Colonic mucosa (tissue), 4 donors: Measurements from ENCODE around the gene VWA8. TPM values are rescaled to one million over a fixed set of nuclear protein-coding genes. Genes with fewer than 3 reads are reported as not detected.
"Not testable (repeated sequence)": the region's sequence is repeated elsewhere in the genome, so short reads cannot be mapped to it uniquely, and the experiment has no call there.

Experiments
- DNase-seq: peaks from one replicate; pipeline ENCODE4 v3.0.0-alpha.2; 2020
- H3K27ac ChIP-seq: fragments of 200-600 bp; one replicate; pipeline ENCODE4 v1.8.0; 2021
- H3K27me3 ChIP-seq: fragments of 200-600 bp; one replicate; pipeline ENCODE4 v1.8.0; 2021
- H3K36me3 ChIP-seq: fragments of 200-600 bp; one replicate; pipeline ENCODE4 v1.8.0; 2021
- H3K4me1 ChIP-seq: fragments of 200-600 bp; one replicate; pipeline ENCODE4 v1.8.0; 2021; ENCODE audit warnings: mild to moderate bottlenecking
- H3K4me3 ChIP-seq: fragments of 200-600 bp; one replicate; pipeline ENCODE4 v1.8.0; 2021
- H3K9ac ChIP-seq, 2 donors: one replicate each; pipeline ENCODE4 v1.7.0; 2013; ENCODE audit warnings: control low read depth in 2 of 2, low read depth in 2 of 2, low read length in 2 of 2
- H3K9me3 ChIP-seq: fragments of 200-600 bp; one replicate; pipeline ENCODE4 v1.8.0; 2021
- intact Hi-C: fragments of 100-400 bp; cut with DNase I; formaldehyde crosslinking; loops from one replicate; pipeline ENCODE4 v1.14.1; 2022
- total RNA-seq, 2 donors: library from RNA; stranded (reverse); fragmentation: NEBNext Ultra II Directional in 1 of 2; extraction: Animal tissue kit (Norgen Biotek cat#: 25700) in 1 of 2; gene quantifications; one replicate each; pipeline ENCODE4 v1.2.1, GENCODE V29; 2021
- TF ChIP-seq, protein P1 (sequence below): fragments of 200-600 bp; IDR thresholded peaks from one replicate; pipeline ENCODE4 v1.8.0; 2022; ENCODE audit warnings: antibody characterized with exemption, mild to moderate bottlenecking
- donor health status: healthy.
- donor health status: DM: no; HTN: no; CAD: no.
- donor health status: DM: no; HTN: no; CAD: no.

The VWA8 gene
- total RNA-seq, 2 donors from 2014 or later: 23.8 to 31.8 TPM

DNA sequence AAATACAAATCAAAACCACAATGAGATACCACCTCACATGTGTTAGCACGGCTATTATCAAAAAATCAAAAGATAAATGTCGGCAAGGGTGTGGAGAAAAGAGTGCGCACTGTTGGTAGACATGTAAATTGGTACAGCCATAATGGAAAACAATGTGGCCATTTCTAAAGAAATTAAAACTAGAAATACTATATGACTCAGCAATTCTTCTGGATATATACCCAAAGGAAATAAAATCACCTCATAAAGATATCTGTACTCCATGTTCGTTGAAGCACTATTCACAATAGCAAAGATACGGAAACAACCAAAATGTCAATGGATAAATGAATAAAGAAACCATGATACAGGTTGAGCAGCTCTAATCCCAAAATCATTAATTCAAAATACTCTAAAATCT, 30.8 kb downstream of the VWA8 start:
- no peak overlapping the region for H3K4me3 ChIP-seq
- no peaks in the 10 kb centered on the region for H3K9me3 ChIP-seq
- H3K27ac ChIP-seq: no peak overlapping the region
- TF ChIP-seq, protein P1, sequence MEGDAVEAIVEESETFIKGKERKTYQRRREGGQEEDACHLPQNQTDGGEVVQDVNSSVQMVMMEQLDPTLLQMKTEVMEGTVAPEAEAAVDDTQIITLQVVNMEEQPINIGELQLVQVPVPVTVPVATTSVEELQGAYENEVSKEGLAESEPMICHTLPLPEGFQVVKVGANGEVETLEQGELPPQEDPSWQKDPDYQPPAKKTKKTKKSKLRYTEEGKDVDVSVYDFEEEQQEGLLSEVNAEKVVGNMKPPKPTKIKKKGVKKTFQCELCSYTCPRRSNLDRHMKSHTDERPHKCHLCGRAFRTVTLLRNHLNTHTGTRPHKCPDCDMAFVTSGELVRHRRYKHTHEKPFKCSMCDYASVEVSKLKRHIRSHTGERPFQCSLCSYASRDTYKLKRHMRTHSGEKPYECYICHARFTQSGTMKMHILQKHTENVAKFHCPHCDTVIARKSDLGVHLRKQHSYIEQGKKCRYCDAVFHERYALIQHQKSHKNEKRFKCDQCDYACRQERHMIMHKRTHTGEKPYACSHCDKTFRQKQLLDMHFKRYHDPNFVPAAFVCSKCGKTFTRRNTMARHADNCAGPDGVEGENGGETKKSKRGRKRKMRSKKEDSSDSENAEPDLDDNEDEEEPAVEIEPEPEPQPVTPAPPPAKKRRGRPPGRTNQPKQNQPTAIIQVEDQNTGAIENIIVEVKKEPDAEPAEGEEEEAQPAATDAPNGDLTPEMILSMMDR: no peak
- H3K4me1 ChIP-seq: no peaks in the 10 kb centered on the region
- H3K9ac ChIP-seq: no peak overlapping the region
- intact Hi-C loops: no loop called here
- no peaks in the 10 kb centered on the region for H3K27me3 ChIP-seq
- DNase-seq: no peak
- no peaks in the 10 kb centered on the region for H3K36me3 ChIP-seq

DNA sequence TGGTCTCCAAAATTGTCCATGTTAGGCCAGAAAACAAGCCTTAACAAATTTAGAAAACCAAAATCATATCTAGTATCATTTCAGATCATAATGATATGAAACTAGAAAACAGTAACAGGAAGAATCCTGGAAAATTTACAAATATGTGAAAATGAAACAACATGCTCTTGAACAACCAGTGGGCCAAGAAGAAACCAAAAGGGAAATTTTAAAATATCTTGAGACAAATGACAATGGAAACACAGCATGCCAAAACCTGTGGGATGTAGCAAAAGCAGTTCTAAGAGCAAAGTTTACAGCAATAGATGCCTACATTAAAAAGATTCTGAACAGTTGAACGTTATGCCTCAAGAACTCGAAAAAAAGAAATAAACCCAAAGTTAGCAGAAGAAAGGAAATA, 32.6 kb downstream of the VWA8 start:
- Histone ChIP-seq H3K9ac (no peak overlapping the region), H3K4me3 (no peak overlapping the region), H3K36me3 (no peaks in the 10 kb centered on the region), H3K9me3 (no peaks in the 10 kb centered on the region), H3K27me3 (no peaks in the 10 kb centered on the region), H3K27ac (no peak overlapping the region), H3K4me1 (no peaks in the 10 kb centered on the region)
- intact Hi-C loops: no loop called here
- DNase-seq: no peak
- TF ChIP-seq, protein P1: no peak

DNA sequence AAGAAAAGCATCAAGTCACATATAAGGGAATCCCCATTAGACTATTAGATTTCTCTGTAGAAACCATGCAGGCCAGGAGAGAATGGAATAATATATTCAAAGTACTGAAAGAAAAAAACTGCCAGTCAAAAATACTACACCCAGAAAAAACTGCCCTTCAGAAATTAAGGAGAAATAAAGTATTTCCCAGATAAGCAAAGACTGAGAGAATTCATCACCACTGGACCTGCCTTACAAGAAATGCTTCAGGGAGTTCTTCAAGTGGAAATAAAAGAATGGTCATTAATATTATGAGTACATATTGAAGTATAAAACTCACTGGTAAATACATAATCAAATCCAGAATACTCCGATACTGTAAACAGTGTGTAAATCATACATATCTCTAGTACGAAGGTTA, 35.9 kb downstream of the VWA8 start:
- no peak overlapping the region for H3K4me3 ChIP-seq
- no peak overlapping the region for H3K9ac ChIP-seq
- H3K27ac ChIP-seq: no peak overlapping the region
- no peaks in the 10 kb centered on the region for H3K4me1 ChIP-seq
- no peaks in the 10 kb centered on the region for H3K36me3 ChIP-seq
- intact Hi-C loops: no loop called here
- no peak for DNase-seq
- TF ChIP-seq, protein P1: no peak
- H3K9me3 ChIP-seq: no peaks in the 10 kb centered on the region
- H3K27me3 ChIP-seq: no peaks in the 10 kb centered on the region

DNA sequence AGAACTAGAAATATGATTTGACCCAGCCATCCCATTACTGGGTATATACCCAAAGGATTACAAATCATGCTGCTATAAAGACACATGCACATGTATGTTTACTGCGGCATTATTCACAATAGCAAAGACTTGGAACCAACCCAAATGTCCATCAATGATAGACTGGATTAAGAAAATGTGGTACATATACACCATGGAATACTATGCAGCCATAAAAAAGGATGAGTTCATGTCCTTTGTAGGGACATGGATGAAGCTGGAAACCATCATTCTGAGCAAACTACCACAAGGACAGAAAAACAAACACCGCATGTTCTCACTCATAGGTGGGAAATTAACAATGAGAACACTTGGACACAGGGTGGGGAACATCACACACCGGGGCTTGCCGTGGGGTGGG, 38.0 kb downstream of the VWA8 start:
- DNase-seq, H3K9me3 ChIP-seq, H3K27ac ChIP-seq, H3K9ac ChIP-seq, H3K4me1 ChIP-seq, H3K27me3 ChIP-seq, H3K4me3 ChIP-seq, H3K36me3 ChIP-seq, intact Hi-C loops: not testable (repeated sequence)

DNA sequence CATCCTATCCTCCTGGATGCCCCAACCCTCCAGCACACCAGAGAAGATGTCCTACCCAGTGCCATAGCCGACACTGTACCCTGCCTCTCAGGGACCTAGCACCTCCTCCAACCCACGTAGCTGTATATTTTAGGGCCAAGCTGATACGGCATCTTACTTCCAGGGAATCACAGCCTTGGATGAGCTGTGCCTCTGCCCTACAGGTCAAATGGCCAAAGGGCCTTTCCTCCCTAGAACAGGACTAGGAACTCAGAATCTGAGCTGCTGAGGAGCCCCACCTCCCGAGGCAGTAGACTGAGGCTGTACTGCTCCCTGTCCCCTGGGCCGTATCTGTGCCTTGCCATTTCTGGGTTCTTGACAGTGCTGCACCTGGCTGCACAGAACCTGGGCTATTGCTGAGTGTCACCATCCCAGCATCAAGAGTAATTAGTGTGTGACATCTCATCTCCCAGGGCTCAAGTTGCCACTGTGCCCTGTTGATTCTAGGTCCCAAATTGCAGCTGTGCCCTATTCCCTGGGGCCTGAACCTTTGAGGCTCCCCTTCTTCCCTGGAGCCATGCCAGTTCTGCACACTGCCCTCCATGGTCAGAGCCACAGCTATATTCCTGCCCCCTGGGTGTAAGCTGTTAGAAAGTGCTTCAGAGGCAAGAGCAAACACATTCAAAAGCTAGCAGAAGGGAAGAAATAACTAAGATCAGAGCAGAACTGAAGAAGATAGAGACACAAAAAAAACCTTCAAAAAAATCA, 41.0 kb downstream of the VWA8 start:
- intact Hi-C loops: no loop called here
- H3K27ac ChIP-seq: no peak overlapping the region
- H3K4me1 ChIP-seq: peaks cover 3% of the 10 kb centered on the region
- H3K36me3 ChIP-seq: no peaks in the 10 kb centered on the region
- no peak for DNase-seq
- no peaks in the 10 kb centered on the region for H3K9me3 ChIP-seq
- no peaks in the 10 kb centered on the region for H3K27me3 ChIP-seq
- H3K4me3 ChIP-seq: no peak overlapping the region
- H3K9ac ChIP-seq: no peak overlapping the region
- TF ChIP-seq, protein P1: no peak

DNA sequence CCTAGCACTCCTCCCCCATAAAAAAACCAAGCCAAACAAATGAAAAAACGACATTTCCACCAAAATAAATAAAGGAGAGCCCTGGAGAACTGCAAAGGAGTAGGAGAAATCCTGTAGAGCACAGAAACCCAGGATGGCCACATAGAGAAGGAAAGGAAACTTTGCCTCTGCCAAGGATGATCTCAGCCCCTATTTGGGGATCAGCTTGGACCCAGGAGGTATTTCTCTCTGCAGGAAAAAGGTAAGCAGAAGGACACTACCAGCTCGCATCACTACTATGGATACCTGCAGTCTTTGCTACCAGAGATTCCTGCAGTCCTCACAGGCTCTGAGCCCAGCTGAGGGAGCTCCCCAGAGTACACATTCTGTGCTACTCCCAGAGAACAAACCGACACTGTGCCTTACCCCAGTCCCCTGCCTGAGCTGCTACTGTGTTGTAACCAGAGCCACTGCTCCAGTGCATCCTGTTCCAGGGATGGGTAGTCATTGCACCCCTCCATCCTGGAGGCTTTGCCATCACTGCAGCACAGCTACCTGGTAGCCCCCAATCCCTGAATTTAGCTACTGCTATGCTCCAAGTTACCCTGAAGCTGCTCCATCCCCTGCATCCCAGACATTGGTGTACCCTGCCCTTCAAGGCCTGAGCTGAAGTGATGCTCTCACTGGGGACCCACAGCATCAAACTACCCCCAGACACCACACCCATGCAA, 41.7 kb downstream of the VWA8 start:
- no peak overlapping the region for H3K27ac ChIP-seq
- H3K9me3 ChIP-seq: no peaks in the 10 kb centered on the region
- TF ChIP-seq, protein P1: no peak
- DNase-seq: no peak
- intact Hi-C loops: no loop called here
- H3K9ac ChIP-seq: no peak overlapping the region
- no peaks in the 10 kb centered on the region for H3K27me3 ChIP-seq
- H3K36me3 ChIP-seq: no peaks in the 10 kb centered on the region
- no peak overlapping the region for H3K4me3 ChIP-seq
- peaks cover 3% of the 10 kb centered on the region for H3K4me1 ChIP-seq
